HG02571 (cell line): ENCODE measurements around the gene TMEM205.
"Not testable (repeated sequence)": the region's sequence is repeated elsewhere in the genome, so short reads cannot be mapped to it uniquely, and the experiment has no call there.

Experiments
- ATAC-seq: cut with Tn5 transposase; IDR thresholded peaks from one replicate; pipeline ENCODE4 v1.9.1; 2021; ENCODE audit warnings: mild to moderate bottlenecking, moderate library complexity; ENCODE audit not compliant: unreplicated experiment

The TMEM205 gene

GRCh38 chr19:11346104-11346940, at the start of gene TMEM205, which contains the start of gene CCDC159:
Gene TMEM205, minus strand, starts transcription at chr19:11346268. Its CDS starts 649 bp downstream, at chr19:11345619.
Gene CCDC159, plus strand, starts transcription at chr19:11346519. Its CDS starts 88 bp downstream, at chr19:11346607.
- peak; percentile 91 for ATAC-seq

GRCh38 chr19:11390933-11391680, 45.0 kb upstream of the TMEM205 start:
- no peak for ATAC-seq

GRCh38 chr19:11390359-11390758, 44.3 kb upstream of the TMEM205 start:
- ATAC-seq: no peak

GRCh38 chr19:11387162-11388034, 41.3 kb upstream of the TMEM205 start:
- no peak for ATAC-seq

GRCh38 chr19:11384778-11385129, 38.7 kb upstream of the TMEM205 start:
- no peak for ATAC-seq

- ATAC-seq: no peak
Observed at GRCh38 chr19:11383706-11384048, 37.6 kb upstream of the TMEM205 start.

- no peak for ATAC-seq
Observed at GRCh38 chr19:11382898-11383705, 37.0 kb upstream of the TMEM205 start.

GRCh38 chr19:11380653-11381537, 34.8 kb upstream of the TMEM205 start:
- peak; percentile 72 for ATAC-seq

- ATAC-seq: no peak
Observed at GRCh38 chr19:11379857-11380350, 33.8 kb upstream of the TMEM205 start.

GRCh38 chr19:11379269-11379845, 33.3 kb upstream of the TMEM205 start:
- ATAC-seq: not testable (repeated sequence)

GRCh38 chr19:11378319-11379189, 32.5 kb upstream of the TMEM205 start:
- ATAC-seq: no peak

GRCh38 chr19:11377756-11378155, 31.7 kb upstream of the TMEM205 start:
- ATAC-seq: no peak

- no peak for ATAC-seq
Observed at GRCh38 chr19:11377237-11377636, 31.2 kb upstream of the TMEM205 start.

GRCh38 chr19:11375143-11375948, 29.3 kb upstream of the TMEM205 start:
- no peak for ATAC-seq

- peak; percentile 86 for ATAC-seq
Observed at GRCh38 chr19:11374433-11375142, 28.5 kb upstream of the TMEM205 start, which contains the start of gene SWSAP1. Gene SWSAP1, plus strand, starts transcription at chr19:11374666. Its CDS starts 15 bp downstream, at chr19:11374681.

- ATAC-seq: no peak
Observed at GRCh38 chr19:11373885-11374432, 27.9 kb upstream of the TMEM205 start.
